HuH-7.5 (cell line): ENCODE results near the gene FOXN4.

Experiments
- DNase-seq: peaks from one replicate; pipeline ENCODE4 v3.0.0; 2011; ENCODE audit warnings: low spot score

Gene FOXN4

DNA sequence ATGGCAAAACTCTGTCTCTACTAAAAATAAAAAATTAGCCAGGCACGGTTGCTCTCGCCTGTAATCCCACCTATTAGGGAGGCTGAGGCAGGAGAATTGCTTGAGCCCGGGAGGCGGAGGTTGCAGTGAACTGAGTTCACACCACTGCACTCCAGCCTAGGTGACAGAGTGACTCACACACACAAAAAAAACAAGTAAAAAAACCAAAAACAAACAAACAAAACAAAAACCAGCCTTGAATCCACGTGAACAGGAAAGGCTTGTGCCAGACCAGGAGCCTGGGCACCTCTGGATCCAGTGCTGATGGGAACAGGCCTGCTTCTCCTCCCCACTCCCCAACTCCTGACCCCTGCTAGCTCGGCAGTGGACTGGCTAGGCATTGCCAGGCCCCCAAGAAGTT lies 3.5 kb downstream of the FOXN4 start:
- DNase-seq, result no peak

DNA sequence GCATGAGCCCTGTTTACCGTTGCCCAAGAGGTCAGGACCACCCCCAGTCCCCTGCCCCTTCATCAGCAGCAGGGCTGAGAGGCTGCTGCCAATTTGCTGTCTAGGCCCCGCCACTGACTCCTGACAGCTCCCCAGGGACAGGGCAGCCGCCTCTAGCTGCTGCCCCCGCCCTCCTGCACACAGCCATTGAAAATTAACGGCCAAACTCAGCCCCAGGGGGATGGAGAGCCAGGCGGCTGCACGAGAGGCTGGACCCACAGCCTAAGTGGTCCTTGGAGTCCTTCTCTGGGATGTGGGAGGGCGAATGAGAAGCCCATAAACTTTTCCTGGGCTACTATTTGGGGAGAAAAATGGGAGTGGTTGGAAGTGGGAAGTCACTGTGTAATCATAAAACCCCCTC lies 4.6 kb downstream of the FOXN4 start:
- DNase-seq, result no peak

DNA sequence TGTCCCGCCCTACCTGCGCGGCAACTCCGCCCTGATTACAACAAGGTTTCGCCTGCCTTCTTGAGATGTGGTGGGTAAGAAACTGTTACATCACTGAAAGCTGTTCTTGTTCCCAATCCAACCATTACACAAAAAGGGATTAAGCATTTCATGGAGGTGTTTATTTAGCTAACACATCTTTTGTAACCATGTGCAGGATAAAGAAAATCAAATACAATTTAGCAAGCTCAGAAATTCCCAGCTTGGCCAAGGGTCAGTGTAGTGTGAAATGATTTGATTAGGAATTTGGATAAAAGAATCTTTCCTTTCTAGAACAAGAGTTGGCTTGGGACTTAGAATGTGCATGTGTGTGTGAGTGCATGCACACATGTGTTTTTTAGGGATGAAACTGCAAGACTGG lies 6.3 kb downstream of the FOXN4 start:
- peak; percentile 3 for DNase-seq

DNA sequence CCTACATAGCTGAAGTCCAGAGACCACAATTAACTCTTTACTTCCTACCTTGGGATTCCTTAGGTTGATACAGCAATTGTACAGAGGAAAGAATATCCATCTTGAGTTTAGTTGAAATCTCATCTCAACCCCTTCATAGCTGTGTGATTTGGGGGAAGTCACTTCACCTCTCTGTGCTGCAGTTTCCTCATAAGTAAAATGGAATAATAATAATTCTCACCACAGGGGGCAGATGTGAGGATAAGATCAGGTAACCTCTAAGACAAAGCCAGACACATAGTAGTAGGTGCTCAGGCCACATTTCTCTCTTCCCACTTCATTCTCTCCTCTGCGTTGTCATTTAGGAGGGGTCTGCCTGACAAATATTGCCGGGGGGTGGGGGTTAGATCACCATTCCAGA lies 6.7 kb downstream of the FOXN4 start:
- peak; percentile 26 for DNase-seq

DNA sequence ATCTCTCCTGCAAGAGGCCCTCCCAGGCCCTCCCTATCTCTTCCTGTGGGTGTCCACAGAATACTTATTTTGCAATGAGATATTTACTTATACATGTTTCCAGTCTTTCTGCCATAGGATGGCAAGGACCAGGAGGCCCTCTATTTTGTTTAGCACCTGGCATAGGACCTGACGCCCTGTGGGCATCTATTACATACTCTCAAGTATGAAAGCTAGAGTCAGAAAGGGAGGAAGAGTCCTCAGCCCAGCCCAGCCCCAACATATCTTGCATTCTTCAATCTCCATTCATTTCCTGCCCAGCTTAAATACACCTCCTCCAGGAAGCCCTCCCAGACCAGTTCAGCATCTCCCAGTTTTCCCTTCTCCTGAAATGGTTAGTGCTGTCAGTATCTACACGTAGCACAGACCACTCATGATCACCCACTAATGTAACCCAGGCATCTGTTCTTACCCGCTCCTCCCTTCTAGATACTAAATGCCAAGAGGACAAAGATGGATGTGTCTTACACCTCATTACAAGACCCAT lies 7.4 kb downstream of the FOXN4 start:
- peak; percentile 5 for DNase-seq

DNA sequence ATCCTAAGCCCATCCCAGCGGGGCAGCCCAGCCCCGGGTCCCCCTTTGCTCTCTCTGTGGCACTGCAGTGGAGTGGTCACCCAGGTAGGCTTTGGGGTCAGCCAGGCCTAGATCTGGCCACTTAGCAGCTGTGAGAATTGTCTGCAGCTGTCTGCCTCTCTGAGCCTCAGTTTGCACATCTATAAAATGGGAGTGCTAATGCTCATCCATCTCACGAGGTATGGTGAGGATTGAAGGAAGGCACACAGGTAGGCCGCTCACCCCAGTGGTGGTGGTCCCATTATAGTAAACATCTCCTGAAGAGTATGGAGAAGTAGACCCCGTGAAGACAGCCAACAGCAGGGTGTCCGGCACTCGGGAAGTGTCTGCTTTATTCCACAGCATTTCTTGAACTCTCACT lies 9.2 kb downstream of the FOXN4 start:
- DNase-seq, result no peak

DNA sequence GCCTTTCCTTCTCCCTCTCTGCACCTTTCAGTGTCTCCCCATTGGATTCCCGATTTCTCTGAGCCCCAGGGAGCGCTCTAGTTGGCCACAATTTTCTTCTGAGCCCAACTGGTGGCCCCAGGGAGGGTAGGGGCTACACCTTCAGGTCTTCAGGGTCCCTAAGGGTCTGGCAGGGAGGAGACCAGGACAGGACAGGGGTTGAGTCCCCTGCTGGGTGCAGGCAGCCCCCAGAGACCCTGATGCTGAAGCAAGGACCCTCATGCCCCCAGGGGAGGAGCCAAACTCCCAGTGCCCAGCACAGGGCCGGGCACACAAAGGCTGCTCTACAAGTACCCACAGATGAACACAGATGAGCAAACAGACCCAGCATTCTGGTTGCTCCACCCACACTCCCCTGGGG lies 12.7 kb downstream of the FOXN4 start:
- DNase-seq, result no peak

DNA sequence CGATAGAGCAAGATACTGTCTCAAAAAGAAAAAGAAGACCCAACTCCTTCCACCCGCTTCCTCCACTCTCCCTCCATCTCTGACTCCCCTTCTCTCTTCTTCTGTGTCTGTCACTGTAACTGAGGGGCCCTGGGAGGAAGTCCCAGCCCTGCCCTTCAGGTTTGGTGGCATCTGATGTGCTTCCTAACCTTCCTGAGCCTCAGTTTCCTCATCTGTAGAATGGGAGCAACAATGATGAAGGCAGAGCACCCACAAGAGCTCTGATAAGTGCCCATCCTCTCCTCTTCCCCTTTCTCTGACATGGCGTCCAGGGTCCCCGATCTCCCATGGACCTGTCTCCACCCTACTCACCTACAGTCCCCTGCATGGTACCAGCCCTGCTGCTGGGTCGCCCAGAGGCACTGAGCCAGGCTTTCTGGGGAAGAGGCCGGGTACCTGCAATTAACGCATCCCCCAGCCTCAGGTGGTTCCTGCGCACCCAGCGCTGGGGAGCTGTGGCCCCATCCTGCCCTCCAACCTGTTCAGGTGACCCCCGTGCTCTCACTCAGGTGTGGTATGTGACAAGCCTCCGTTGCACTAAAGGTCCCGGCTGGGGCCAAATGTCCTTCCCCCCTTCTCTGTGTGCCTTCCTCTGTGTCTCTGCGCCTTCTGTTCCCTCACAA lies 13.2 kb downstream of the FOXN4 start:
- no peak for DNase-seq

DNA sequence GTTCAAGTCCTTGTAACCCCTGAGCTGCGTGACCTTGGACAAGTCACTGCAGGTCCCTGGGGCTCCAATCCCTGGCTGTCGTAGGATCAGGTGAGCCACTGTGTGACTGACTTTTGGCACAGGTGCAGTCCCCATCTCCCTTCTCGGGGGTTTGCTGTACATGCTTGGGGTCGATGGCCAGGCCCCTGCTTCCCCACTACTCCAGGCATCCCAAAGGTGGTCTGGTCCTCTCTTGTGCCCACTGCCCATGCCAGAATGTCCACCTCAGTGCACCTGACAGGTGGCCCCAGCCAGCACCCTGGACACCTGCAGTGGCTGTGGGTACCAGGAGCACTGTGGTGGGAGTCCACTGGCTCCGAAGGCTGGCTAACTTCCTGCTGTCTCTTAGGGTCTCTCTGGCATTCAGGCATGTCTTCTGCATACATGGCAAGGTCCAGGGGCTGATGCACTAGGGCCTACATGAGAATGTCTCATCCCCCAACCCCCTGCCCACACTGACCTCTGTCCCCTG lies 14.7 kb downstream of the FOXN4 start:
- DNase-seq, result no peak

DNA sequence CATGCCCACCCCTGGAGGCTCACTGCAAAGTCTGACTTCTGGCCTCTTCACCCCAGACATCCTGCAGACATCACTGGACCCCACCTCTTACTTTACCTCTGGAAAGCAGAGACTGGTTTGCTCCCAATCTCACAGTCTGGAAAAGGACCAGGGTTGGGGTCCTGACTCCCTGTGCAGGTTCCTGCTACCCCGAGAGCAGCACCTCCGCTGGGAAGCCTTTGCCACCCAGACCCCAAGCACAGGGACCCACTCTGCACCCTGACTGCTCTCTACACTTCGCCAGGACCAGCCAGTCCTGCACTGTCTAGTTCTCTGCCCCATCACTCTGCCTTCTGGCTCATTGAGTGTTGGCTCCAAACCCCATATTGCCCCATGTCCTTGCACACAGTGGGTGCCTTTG lies 16.0 kb downstream of the FOXN4 start:
- DNase-seq, result no peak

DNA sequence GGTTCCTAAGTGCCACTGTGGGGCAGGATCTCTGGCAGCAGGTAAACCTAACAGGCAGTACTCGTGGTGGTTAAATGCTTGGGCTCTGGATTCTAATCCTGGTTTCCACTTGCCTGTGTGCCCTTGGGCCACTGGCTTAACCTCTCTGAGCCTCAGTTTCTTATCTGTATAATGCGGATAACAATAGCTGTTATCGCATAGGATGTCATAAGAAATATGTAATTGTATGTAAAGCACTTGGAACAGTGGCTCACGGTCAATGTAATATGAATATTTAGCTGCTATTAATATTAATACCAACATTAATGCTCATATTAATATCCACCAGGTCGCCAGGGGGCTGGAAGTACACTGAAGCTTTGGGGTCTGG lies 16.8 kb downstream of the FOXN4 start:
- DNase-seq, result no peak

DNA sequence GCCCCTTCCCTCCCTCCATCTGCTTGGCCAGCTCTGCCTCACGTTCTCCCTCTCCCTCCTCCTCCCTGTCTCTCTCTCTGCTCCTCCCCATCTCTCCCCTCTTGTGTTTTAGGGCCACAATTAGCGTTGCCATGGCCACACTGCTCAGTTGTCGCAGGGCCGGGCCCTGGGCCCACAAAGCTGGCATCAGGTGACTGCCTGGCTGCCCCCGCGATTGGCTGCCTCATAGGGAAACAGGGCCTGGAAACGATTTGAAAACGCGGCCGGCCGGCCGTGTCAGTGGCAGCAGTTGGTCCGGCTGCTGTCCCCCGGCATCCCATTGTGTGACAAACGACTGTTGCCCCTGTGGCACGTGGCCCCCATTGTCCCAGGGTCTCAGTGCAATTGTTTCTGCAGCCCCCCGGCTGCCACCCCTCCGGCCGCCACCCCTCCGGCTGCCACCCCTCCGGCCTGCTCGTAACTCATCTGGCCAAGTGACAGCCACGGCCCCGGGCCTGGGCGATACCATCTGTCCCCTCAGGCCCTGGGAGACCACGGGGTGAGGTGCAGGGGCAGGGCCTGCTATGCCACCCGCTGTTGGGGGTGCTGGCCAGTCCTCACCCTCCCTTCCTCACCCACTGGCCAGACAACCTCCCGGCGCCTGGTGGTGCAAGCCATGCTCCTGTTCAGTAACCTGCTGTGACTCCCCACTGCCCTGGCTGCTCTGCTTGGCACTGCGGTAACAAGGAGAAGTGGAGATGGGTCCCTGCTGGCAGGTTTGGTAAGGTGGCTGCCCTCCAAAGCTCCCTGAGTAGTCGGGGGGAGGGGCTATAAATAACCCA lies 17.4 kb downstream of the FOXN4 start:
- no peak for DNase-seq

DNA sequence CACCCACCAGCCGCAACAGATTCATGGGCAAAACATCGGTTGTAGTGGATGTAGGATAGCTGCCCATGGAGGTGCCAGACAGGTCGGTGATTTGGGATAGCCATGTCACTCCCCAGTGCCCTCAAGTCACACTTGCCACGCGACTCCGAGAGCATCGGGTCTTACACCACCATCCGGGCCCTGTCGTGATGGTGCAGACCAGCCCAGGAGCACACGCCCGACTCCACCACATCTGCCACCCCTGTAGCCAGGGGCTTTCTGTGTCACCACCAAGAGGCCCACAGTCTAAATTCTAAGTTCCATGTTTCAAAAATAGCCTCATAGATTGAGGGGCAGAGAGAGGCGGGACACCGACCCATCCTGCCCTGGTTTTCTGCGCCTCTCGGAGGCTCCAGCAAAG lies 18.0 kb downstream of the FOXN4 start:
- DNase-seq, result no peak

DNA sequence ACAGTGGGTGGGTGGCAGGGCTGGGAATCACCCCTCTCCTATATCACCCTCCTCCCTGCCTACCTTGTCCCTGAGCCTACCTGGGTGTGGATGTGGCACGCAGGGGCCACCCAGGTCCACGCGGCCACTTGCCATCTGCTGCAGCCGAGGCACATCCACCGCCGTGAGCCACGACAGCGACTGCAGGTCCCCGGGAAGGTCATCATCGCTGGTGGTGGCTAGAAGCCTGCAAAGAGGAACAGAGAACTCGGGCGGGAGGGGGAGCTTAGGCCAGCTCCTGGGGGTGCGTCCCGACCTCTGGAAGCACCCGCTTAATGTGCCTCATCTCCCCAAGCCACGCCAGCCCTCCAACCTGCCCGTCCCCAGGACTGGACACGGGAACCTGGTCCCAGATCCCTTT lies 19.0 kb downstream of the FOXN4 start:
- DNase-seq, result no peak

DNA sequence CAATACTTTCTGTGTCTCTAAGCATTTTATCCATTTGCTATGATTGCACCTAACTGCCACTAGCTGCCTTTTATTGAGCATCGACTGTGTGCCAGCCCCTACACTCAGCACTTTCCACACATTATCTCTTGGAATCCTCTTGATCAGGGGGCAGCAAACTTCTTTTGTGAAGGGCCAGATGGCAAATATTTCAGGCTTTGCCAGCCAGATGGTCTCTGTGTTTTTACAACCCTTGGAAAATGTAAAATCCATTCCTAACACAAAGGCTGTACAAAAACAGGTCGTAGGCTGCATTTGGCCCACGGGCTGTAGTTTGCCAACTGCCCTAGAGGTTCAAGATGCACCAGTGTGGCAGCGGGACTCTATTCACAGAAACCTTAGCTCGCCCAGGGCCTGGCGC lies 19.5 kb downstream of the FOXN4 start:
- DNase-seq, result no peak

DNA sequence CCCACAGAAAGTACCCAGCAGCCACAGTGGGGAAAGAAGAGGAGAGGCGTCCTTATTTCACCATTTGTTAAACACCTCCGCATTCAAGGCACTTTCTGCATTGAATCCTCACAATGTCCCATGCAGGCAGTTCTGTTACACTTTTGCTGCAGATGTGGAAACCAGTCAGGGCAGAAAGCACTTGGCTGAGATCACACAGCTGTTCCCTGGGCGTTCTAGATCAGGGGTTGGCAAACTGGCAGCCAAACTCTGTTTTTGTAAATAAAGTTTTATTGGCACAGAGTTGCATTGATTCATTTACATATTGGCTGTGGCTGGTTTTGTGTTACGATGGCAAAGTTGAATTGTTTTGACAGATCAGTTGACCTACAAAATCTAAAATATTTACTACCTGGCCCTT lies 20.1 kb downstream of the FOXN4 start:
- DNase-seq, result no peak

DNA sequence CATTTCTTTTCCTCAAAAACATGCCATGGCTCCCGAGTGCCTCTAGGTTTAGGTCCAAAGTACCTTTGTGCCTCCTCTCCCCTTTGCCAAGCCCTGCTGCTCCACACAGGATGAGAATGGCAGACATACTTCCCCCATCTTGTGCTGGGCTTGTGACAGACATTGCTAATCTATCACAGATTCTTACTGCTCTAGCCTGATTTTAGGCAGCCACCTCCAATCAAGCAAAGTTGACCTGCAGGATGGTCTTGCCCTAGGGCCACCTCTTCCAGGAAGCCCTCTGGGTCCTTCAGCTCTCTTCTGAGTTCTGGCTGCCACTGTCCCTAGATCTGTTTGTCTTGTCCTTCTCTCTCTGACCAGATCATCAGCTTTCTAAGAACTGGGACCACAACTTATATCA lies 20.5 kb downstream of the FOXN4 start:
- no peak for DNase-seq

DNA sequence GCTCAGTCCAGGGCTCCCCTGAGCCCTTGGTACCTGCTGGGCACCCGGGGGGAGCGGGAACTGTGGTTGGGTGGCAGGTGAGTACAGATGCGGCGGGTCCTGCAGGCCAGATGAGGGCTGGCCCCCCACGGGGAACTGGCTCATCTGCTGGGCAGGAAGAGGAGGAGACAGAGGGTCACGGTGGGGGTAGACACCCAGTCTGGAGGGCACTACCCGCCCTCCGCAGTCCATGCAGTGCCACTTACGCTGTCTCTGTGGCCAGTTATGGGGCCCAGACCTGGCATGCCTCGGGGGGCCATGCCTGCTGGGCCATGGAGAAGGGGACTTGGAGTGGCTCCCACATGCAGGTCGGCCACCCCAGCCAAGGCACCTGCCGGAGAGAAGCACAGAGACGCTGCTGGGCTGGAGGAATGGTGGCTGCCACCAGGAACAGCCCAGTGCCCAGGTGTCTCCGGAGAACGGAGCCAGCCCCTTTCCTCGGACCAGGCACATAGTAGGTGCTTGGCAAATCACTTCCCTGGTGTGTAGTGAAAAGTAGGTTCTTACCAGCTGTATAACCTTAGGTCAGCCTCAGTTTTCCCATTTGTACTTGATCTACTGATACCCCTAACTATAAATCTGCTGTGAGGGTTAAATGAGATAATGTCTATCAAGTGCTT lies 21.1 kb downstream of the FOXN4 start:
- DNase-seq, result no peak

DNA sequence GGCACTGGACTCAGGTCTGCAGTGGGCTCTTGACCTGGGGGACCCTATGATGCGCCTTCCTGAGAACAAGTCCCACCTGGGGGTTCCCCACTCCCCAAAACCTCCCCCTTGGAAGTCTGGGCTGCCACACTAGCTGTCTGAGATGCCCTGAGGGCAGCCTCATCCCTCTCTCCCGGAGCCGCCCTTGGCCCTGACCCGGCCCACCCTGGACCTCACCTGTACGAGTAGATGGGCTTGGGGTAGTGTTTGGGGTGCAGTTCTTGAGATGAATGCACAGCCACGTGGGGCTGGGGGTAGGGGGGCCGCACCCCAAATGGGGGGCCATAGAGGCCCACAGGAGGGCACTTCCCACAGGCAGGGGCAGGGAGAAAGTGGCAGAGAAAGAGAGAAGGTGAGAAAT lies 21.9 kb downstream of the FOXN4 start:
- no peak for DNase-seq

DNA sequence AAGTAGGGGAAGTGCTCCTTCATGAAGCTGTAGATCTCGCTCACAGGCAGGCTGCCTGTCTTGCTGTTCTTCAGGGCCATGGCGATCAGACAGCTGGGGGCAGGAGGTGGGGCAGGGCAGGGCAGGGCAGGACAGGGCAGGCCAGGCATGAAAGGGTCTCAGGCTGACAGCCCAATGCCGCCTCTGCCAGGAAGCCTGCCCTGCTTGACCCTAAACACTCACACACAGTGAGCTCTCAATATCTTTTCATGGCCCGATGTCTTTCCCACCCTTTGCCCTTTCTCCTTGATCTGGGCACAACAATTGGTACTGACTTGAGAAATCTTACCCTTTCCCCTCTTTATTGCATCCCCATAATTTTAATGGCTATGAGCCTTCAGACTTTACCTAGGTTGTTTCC lies 22.4 kb downstream of the FOXN4 start:
- no peak for DNase-seq

DNA sequence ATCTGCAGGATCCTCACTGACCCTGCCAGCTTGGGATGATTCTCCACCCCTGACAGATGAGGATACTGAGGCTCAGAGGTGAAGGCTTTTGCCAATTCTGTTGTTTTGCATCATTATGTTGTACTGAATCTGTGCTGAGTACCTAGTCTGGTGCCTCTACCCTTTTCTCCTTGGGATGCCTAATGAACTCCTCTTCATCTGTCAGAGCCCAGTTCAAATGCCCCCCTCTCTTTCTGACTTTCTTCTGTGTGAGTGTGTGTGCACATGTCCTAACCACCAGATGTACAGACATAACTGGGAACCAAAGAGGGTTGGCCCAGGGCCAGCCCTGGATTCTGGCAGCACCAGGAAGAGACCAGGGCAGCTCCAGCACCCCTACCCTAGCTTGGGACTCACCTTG lies 22.8 kb downstream of the FOXN4 start:
- DNase-seq, result no peak

DNA sequence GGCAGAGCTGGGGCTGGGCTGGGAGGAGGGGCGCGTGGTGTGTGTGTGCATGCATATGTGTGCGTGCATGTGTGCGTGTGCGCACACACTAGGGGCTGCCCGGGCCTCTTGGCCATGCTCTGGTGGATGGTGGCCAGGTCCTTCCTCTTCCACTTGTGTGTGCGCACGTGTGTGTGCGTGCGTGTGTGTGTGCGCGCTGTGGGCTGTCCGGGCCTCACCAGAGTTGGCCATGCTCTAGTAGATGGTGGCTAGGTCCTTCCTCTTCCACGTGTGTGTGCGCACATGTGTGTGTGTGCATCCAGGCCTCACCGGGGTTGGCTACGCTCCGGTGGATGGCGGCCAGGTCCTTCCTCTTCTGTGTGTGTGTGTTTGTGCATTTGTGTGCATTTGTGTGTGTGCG lies 24.7 kb downstream of the FOXN4 start:
- DNase-seq, result no peak

DNA sequence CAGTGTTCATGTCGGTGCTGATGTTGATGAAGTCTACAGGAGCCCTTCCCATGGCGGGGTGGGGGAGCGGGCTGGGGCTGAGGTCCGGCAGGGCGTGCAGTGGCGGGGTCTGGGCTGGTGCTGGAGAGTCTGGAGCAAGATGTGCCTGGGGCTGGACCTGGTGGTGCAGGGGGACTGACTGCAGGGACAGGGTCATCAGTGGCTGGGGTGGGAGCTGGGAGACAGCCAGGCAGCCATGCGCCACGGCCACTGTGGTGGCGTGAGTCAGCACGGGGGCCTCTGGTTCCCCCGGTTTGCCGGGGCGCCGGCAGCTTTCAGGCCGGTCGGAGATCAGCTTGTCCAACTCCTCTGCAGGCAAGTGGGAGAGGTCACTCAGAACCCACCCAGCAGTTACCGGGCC lies 27.6 kb downstream of the FOXN4 start:
- no peak for DNase-seq
